SK-N-SH (cell line): ENCODE data around the gene CASP8. TPM values are rescaled to one million over a fixed set of nuclear protein-coding genes. Genes with fewer than 3 reads are reported as not detected.
"Not testable (repeated sequence)": the region's sequence is repeated elsewhere in the genome, so short reads cannot be mapped to it uniquely, and the experiment has no call there.

ENCODE experiments used
- CTCF ChIA-PET: fragments of 300-600, 350-600 bp; formaldehyde crosslinking; extraction: SDS; loops from one replicate; lab custom pipeline; 2021; lab: Yijun Ruan, JAX
- POLR2A ChIA-PET: fragments of 350-600 bp; sonication (Branson Sonifier 250); formaldehyde crosslinking; extraction: SDS; loops from one replicate; lab custom pipeline; 2020; ENCODE audit warnings: antibody characterized with exemption, inconsistent platforms; lab: Yijun Ruan, JAX
- DNase-seq: peaks from one replicate; pipeline ENCODE4 v3.0.0; 2012
- H2AFZ ChIP-seq: fragments of 200-600 bp; sonication (generic); 2 replicates; pipeline ENCODE4 v1.8.1; 2016; ENCODE audit warnings: antibody characterized with exemption, mild to moderate bottlenecking, low read depth
- H3F3A ChIP-seq: fragments of 200-600 bp; sonication (generic); replicated peaks from 2 replicates; pipeline ENCODE3; 2016; ENCODE audit warnings: antibody characterized with exemption, mild to moderate bottlenecking; ENCODE audit not compliant: insufficient read depth
- H3K27ac ChIP-seq, 2 experiments: fragments of 200-500 bp in 1 of 2; fragments of 200-600 bp in 1 of 2; sonication (Bioruptor generic) in 1 of 2; sonication (generic), shearing (Covaris generic) in 1 of 2; 2 replicates each; pipeline versions ENCODE4 v1.5.1 to v1.6.1; 2014 to 2016; ENCODE audit warnings: low read depth in 2 of 2, inconsistent platforms in 1 of 2, low read length in 1 of 2, mild to moderate bottlenecking in 1 of 2, mixed read lengths in 1 of 2
- H3K27me3 ChIP-seq: fragments of 200-600 bp; sonication (generic), shearing (Covaris generic); 2 replicates; pipeline ENCODE4 v1.6.1; 2016; ENCODE audit warnings: mixed run types; ENCODE audit not compliant: insufficient read depth
- H3K36me3 ChIP-seq, 2 experiments: fragments of 200-500 bp in 1 of 2; fragments of 200-600 bp in 1 of 2; sonication (Bioruptor generic) in 1 of 2; sonication (generic) in 1 of 2; replicated peaks in 1 of 2; 2 replicates each; pipeline versions ENCODE3 to v1.5.1; 2014 to 2016; ENCODE audit warnings: low read length in 1 of 2, mild to moderate bottlenecking in 1 of 2; ENCODE audit not compliant: insufficient read depth in 2 of 2, control insufficient read depth in 1 of 2
- H3K4me1 ChIP-seq, 2 experiments: fragments of 200-500 bp in 1 of 2; fragments of 200-600 bp in 1 of 2; sonication (Bioruptor generic) in 1 of 2; sonication (generic), shearing (Covaris generic) in 1 of 2; 2 replicates each; pipeline versions ENCODE4 v1.5.1 to v1.6.1; 2014 to 2016; ENCODE audit warnings: low read depth in 1 of 2, low read length in 1 of 2, mixed run types in 1 of 2; ENCODE audit not compliant: insufficient read depth in 2 of 2, control insufficient read depth in 1 of 2
- H3K4me2 ChIP-seq: fragments of 200-600 bp; sonication (generic), shearing (Covaris generic); 2 replicates; pipeline ENCODE4 v1.6.1; 2017; ENCODE audit warnings: mixed run types
- H3K4me3 ChIP-seq, 2 experiments: fragments of 200-500 bp in 1 of 2; fragments of 200-600 bp in 1 of 2; sonication (Bioruptor generic) in 1 of 2; sonication (generic), shearing (Covaris generic) in 1 of 2; 2 replicates each; pipeline versions ENCODE4 v1.5.1 to v1.8.1; 2014 to 2016; ENCODE audit warnings: low read depth in 2 of 2, inconsistent platforms in 1 of 2, low read length in 1 of 2, mild to moderate bottlenecking in 1 of 2, mixed read lengths in 1 of 2, moderate library complexity in 1 of 2
- H3K79me2 ChIP-seq: fragments of 200-600 bp; sonication (generic); 2 replicates; pipeline ENCODE4 v1.8.1; 2017; ENCODE audit warnings: mild to moderate bottlenecking; ENCODE audit not compliant: insufficient read depth
- H3K9ac ChIP-seq: fragments of 200-600 bp; sonication (generic); 2 replicates; pipeline ENCODE4 v1.6.1; 2017; ENCODE audit warnings: mixed run types
- H3K9me2 ChIP-seq: fragments of 200-600 bp; sonication (generic); 2 replicates; pipeline ENCODE4 v1.6.1; 2017; ENCODE audit warnings: mixed run types
- H3K9me3 ChIP-seq: fragments of 200-600 bp; sonication (generic); 2 replicates; pipeline ENCODE4 v1.6.1; 2017; ENCODE audit warnings: mixed run types, mild to moderate bottlenecking, moderate library complexity
- H4K20me1 ChIP-seq: fragments of 200-600 bp; sonication (generic); 2 replicates; pipeline ENCODE4 v1.6.1; 2017; ENCODE audit warnings: mild to moderate bottlenecking, mixed run types; ENCODE audit not compliant: insufficient read depth
- CHD2 ChIP-seq: fragments of 150-350 bp; IDR thresholded peaks from 2 replicates; pipeline ENCODE4 v1.6.1; 2018; ENCODE audit warnings: low read length; ENCODE audit not compliant: partially characterized antibody
- ELF1 ChIP-seq: IDR thresholded peaks from 2 replicates; pipeline ENCODE4 v1.4.0; 2012
- EP300 ChIP-seq, 2 experiments: IDR thresholded peaks; 2 replicates each; pipeline versions ENCODE4 v1.4.0 to v1.6.1; 2012; ENCODE audit warnings: borderline replicate concordance in 1 of 2, low read depth in 1 of 2, low read length in 1 of 2
- MXI1 ChIP-seq: IDR thresholded peaks from 2 replicates; pipeline ENCODE4 v1.6.1; 2012; ENCODE audit warnings: mild to moderate bottlenecking, low read depth, low read length, improper control_type of control experiment
- NRF1 ChIP-seq: IDR thresholded peaks from 2 replicates; pipeline ENCODE4 v1.6.1; 2012; ENCODE audit warnings: low read depth, mild to moderate bottlenecking, low read length
- PBX3 ChIP-seq: IDR thresholded peaks from 2 replicates; pipeline ENCODE4; 2012
- RCOR1 ChIP-seq: fragments of 150-350 bp; IDR thresholded peaks from 2 replicates; pipeline ENCODE4 v1.6.1; 2017; ENCODE audit warnings: antibody characterized with exemption, low read length
- SMC3 ChIP-seq: IDR thresholded peaks from 2 replicates; pipeline ENCODE4 v1.6.1; 2012; ENCODE audit warnings: low read depth, low read length, improper control_type of control experiment
- TEAD4 ChIP-seq: IDR thresholded peaks from 2 replicates; pipeline ENCODE4 v1.4.0; 2012; ENCODE audit warnings: mild to moderate bottlenecking, borderline replicate concordance; ENCODE audit not compliant: insufficient read depth
- USF2 ChIP-seq: fragments of 150-350 bp; IDR thresholded peaks from 2 replicates; pipeline ENCODE4 v1.6.1; 2017; ENCODE audit warnings: antibody characterized with exemption, low read length, low read depth, borderline replicate concordance
- ZBTB33 ChIP-seq: IDR thresholded peaks from 2 replicates; pipeline ENCODE4 v1.4.0; 2012; ENCODE audit warnings: low read depth, borderline replicate concordance
- WGBS: methylation state at CpG from one replicate; pipeline ENCODE4 v1.1.6; 2017; ENCODE audit warnings: low lambda C conversion rate; 5-methylcytosine and 5-hydroxymethylcytosine counted together
- polyA plus RNA-seq, 3 experiments: library from polyadenylated mRNA; depleted of rRNA; stranded (reverse); fragments of >200 nt; gene quantifications; 2 replicates each; pipeline ENCODE4 v1.2.3, GENCODE V29; 2012

Gene CASP8
- polyA plus RNA-seq, 1 of the 3 experiments (the other 2 are of a cell fraction) = 13.1 TPM

GRCh38 chr2:201298462-201299052 is 38.2 kb downstream of the CASP8 start:
- no peaks in the 10 kb centered on the region for H3K9me3 ChIP-seq
- no peak overlapping the region for H3K9ac ChIP-seq
- no peak overlapping the region for H2AFZ ChIP-seq
- H3K9me2 ChIP-seq = no peaks in the 10 kb centered on the region
- H4K20me1 ChIP-seq = no peaks in the 10 kb centered on the region
- TF ChIP-seq TEAD4 (no peak), USF2 (no peak), ELF1 (no peak), CHD2 (no peak), PBX3 (no peak), RCOR1 (no peak), ZBTB33 (no peak), SMC3 (no peak), NRF1 (no peak), MXI1 (no peak), EP300 (IDR thresholded peaks at IDR 0.05; ENCODE audit: borderline replicate concordance in 1 of 2, low read depth in 1 of 2, low read length in 1 of 2) (no peak)
- H3K36me3 ChIP-seq = no peaks in the 10 kb centered on the region
- no peaks in the 10 kb centered on the region for H3F3A ChIP-seq
- ChIA-PET POLR2A (no interaction called here), CTCF (interaction anchor here (1.2 kb wide), 1 partner anchor 38 kb away, joined by 3 read pairs; no protein-coding TSS in a partner anchor)
- no peaks in the 10 kb centered on the region for H3K27me3 ChIP-seq
- 25% methylated on average over 3 of the region's 3 CpGs for WGBS
- H3K27ac ChIP-seq = no peak overlapping the region
- H3K4me1 ChIP-seq = no peaks in the 10 kb centered on the region
- DNase-seq = no peak
- H3K4me3 ChIP-seq = no peak overlapping the region
- H3K79me2 ChIP-seq = no peaks in the 10 kb centered on the region
- no peak overlapping the region for H3K4me2 ChIP-seq

GRCh38 chr2:201299929-201300328 is 39.6 kb downstream of the CASP8 start:
- H3F3A ChIP-seq, H3K4me1 ChIP-seq, H3K79me2 ChIP-seq, H3K9ac ChIP-seq, POLR2A ChIA-PET, H3K27me3 ChIP-seq, H3K27ac ChIP-seq, H3K9me2 ChIP-seq, H3K4me2 ChIP-seq, DNase-seq, H2AFZ ChIP-seq, H3K36me3 ChIP-seq, H4K20me1 ChIP-seq, H3K9me3 ChIP-seq, H3K4me3 ChIP-seq: not testable (repeated sequence)
- WGBS = 88% methylated on average over 3 of the region's 11 CpGs
- CTCF ChIA-PET = interaction anchor here (1.5 kb wide), 1 partner anchor 24 kb away, joined by 4 read pairs; no protein-coding TSS in a partner anchor
